ENCODE data around the gene TMEM245. TPM values are rescaled to one million over a fixed set of nuclear protein-coding genes. Genes with fewer than 3 reads are reported as not detected.

Gene TMEM245
- total RNA-seq, 1 experiment from 2014 or later, result 37.2 TPM

- peak; percentile 81 for DNase-seq (ENCODE audit: low read depth)
Observed at GRCh38 chr9:109107402-109108240, 12.1 kb downstream of the TMEM245 start.

DNA sequence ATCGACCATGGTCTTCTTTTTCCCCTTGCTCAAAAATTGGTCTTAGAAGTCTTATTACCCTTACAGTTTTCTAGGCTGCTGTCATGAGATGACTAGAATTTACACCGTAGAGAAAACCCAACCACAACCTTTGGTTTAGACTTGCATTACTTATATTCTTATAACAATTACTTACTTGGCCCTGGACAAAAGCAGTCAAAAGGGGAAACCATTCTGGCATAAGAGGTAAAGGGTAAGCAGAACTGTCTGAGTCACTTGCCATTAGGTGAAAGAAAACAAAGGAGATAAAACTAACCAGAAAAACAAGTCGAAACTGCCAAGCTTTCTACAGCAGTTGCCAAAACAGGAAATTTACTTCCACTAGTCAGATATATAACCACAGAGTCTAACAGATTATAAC lies 17.9 kb downstream of the TMEM245 start:
- DNase-seq (ENCODE audit: low read depth), result peak; percentile 81

DNA sequence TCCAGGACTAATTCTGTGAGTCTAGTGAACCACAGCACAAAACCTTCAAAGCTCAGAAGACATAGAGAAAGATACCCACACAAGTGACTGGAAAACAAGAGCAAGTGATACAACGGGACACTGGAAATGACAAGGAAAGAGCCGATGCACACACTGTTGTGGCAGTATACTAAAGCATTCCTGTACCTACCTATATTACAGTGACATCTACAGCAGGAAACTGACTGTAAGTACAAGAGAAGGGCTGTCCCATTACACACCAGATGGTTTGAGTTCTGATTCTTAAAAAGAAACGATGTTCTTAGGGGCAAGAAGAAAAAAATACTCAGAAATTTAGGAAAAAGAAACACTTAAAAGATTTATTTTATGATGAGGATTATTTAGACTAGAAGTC lies 18.5 kb downstream of the TMEM245 start:
- no peak for DNase-seq (ENCODE audit: low read depth)

- no peak for DNase-seq (ENCODE audit: low read depth)
Observed at GRCh38 chr9:109100543-109101201, 19.1 kb downstream of the TMEM245 start.

DNA sequence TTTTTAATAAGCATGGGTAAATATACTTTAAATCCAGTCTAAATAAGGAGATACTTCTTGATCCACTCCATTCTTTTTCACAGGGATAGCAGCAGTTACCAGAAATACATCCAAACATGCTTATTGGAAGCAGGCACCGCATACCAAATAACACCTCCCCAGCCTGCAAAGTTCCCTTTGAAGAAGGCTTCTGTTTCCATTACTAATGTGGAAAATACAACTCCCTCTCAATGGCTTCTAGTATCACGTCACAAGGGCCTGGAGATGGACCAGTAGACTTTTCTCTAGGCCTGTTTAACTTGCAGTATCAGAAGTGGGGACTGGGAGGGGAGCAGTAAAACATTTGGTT lies 20.8 kb downstream of the TMEM245 start:
- no peak for DNase-seq (ENCODE audit: low read depth)

GRCh38 chr9:109098171-109098959 lies 21.4 kb downstream of the TMEM245 start:
- peak; percentile 82 for DNase-seq (ENCODE audit: low read depth)

DNA sequence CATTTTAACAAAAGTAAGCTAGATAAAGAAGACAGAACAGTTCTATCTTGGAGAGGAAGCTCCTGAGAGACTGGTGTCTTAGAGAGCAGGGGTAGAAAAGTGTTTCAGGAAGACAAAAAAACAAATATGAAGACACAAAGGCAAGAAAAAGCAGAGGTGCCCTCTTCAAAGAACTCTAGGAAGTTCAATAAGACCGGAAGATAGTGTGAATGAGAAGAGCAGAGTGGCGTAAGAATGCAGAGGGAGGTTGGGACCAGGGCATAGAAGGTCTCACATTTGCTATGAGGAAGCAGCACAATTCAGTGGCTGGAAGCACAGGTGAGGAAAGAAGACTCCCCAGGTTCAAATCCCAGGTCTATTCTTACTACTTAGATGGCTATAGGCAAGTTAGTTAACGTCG lies 22.6 kb downstream of the TMEM245 start:
- DNase-seq (ENCODE audit: low read depth), result no peak

DNA sequence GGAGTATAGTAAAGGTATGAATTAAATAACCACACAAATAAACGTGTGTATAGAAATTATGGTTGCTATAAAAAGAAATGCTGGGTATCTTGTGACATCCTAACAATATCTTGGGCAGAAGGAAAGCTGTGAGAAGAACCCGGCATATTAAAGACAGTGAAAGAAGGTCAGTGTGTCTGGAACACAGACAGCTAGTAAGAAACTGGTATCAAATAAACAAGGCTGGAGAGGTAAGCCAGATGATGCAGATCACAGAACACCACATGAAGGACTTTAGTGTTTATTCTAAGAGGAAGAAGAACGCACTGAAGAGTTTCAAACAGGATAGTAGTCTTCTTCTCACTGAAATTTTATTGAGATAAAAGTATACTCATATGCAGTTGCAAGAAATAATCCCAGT lies 24.4 kb downstream of the TMEM245 start:
- DNase-seq (ENCODE audit: low read depth), result no peak

DNA sequence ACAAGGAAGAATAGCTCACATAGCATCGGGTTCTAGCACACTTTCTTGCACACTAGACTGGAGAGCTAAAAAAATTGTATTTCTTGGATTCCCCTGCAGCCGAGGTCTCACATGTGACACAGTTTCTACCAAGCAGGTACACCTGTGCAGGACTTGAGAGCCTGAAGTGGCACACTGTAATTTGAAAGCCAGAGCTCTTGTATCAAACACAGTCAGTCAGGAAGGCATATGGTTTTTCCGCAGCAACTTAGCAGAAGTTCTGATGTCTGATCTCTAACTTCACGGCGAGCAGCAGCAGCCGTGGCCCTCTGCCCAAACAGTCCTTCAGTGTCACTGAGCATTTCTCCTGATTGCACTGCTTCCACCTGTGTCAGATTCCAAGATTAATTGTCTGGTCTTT lies 25.5 kb downstream of the TMEM245 start:
- no peak for DNase-seq (ENCODE audit: low read depth)

- DNase-seq (ENCODE audit: low read depth), result no peak
Observed at GRCh38 chr9:109092587-109092986, 27.2 kb downstream of the TMEM245 start.

DNA sequence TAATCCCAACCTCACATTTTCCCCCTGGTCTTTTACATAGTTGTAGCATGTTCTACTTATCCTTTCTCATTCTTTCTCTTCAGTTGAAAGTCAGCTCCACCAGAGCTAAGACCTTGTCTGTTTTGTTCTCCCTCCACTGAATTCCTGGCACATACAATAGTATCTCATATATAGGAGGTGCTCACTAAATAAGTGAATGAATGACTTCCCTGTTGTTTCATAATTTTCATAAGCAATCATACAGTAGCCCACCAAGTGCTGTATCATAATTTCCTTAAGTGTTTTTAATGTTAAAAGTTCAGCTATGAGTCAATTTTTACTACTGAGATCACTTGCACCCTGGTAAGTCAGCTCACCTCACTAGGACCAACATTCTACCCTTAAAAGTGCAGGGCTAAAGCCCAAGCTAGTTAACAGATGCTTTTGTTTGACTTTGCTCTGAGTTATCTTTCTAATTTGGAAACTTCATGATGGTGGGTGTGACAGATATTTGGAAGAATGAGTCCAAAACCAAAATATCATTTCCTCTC lies 27.6 kb downstream of the TMEM245 start:
- no peak for DNase-seq (ENCODE audit: low read depth)

DNA sequence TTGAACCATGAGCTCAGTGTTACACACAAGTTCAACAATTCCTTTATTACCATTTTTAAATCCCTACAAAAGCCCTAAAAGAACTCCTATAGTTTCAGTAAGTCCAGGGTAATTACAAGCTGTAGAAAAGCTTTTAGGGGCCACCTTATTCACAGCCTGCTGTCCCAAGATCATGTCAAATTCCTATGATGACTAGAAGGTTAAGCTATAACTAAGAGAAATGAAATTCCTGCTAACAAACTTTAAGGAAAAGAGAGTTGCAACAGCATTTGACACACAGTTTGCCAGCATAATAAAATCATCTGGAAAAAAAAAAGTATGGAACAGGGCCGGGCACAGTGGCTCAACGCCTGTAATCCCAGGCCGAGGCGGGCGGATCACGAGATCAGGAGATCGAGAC lies 31.5 kb downstream of the TMEM245 start:
- no peak for DNase-seq (ENCODE audit: low read depth)

DNA sequence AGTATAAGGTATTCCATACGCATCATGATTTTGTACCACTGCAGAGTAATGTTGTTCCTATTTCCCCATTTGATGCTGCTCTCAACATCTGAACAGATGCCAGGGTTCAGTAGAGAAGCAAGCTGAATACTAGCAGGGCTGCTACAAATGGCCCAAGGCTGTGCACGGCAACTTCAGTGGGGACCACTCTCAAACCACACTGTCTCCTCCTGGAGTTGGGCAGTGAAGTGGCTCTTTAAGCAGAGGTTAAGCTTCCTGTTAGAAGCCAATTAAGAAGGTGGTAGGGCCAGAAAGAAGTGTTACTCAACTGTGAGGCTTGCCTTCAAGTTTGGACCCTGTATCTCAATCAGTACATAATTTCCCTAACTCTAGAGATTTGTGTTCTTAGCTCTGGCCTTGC lies 32.0 kb downstream of the TMEM245 start:
- no peak for DNase-seq (ENCODE audit: low read depth)

DNA sequence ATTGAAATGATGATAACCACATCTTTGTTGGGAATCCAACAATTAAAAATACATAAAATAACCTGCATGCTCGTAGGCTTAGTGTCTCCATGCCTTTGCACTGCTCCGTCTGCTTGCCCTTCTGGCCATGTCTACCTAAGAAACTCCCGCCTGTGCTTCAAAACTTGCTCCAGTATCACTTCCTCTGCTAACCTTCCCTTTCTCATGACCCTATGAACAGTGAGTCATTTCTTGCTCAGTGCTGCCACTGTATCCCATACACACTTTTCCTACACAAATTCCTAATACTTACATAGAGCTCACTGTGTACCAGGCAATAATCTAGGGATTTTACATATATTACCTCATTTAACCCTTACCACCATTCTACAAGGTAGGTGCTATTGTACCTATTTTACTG lies 33.5 kb downstream of the TMEM245 start:
- DNase-seq (ENCODE audit: low read depth), result peak; percentile 76

GRCh38 chr9:109085510-109085909 lies 34.2 kb downstream of the TMEM245 start:
- no peak for DNase-seq (ENCODE audit: low read depth)

DNA sequence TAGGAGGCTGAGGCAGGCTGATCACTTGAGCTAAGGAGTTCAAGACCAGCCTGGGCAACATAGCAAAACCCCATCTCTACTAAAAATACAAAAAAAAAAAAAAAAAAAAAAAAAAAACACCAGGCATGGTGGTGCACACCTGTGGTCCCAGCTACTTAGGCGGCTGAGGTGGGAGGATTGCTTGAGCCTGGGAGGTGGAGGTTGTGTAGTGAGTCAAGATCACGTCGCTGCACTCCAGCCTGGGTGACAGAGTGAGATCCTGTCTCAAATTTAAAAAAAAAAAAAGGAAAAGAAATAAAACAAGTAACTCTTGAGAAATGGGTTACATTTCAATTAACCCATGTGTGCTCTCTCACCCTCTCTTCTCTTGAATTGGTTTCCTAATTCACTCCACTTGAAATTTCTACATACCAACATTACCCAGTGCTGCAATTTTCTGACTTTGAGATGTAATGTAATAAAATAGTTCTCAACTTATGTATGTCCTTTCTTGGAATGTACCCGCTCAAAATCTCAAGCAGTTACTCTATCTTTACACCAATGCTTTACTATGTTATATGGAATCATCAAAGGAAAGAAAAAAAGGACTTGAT lies 35.8 kb downstream of the TMEM245 start:
- DNase-seq (ENCODE audit: low read depth), result no peak

DNA sequence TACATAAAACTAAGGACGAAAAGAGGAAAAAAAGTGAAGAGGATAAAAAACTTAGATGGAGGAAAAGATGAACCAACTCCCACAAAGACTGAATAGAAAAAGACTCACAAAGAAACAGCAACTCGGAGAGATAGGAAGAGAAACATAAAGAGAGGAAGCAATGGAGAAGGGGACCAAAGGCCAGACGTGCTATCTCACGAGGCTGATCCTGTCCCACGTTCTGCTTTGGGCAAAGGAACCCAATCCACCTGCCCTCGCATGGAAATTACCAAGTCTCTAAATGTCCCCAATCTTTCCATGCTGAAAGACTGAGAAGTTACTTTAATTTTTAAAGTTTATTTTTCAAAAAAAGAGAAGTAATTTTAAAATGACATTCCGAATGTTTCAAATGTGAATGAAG lies 36.6 kb downstream of the TMEM245 start:
- DNase-seq (ENCODE audit: low read depth), result no peak

GRCh38 chr9:109082091-109082620 lies 37.6 kb downstream of the TMEM245 start:
- no peak for DNase-seq (ENCODE audit: low read depth)

GRCh38 chr9:109074236-109074889 lies 45.4 kb downstream of the TMEM245 start:
- no peak for DNase-seq (ENCODE audit: low read depth)

DNA sequence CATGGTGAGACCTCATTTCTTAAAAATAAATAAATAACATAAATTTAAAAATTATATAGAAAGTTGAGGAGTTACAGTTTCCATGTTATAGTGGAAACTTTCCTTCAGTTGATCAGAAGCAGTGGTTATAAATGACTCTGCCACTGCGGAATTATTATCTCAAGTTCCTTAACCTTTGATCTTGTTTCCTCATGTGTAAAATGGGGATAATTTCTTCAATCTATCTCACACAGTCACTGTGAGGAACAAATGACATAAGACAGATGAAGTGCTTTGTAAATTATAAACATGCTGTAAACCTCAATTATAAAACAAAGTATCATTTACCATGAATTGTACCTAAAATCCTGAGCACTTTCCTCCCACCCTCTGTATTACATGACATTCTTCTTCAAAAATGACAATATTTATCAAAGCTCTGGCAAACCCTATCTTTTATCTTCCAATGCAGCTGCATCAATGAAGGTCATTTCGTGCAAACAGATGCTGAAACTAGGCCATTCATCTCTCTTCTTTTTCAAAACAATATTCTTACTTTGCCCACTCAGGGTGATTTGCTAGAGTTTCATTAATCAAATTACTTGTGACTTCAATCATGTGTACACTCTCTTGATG lies 46.8 kb downstream of the TMEM245 start:
- DNase-seq (ENCODE audit: low read depth), result no peak
